ENCODE measurements around the gene DDX25. TPM values are rescaled to one million over a fixed set of nuclear protein-coding genes. Genes with fewer than 3 reads are reported as not detected.

DDX25 gene
- total RNA-seq, 2 experiments from 2014 or later: 0.43 to 0.54 TPM

DNA sequence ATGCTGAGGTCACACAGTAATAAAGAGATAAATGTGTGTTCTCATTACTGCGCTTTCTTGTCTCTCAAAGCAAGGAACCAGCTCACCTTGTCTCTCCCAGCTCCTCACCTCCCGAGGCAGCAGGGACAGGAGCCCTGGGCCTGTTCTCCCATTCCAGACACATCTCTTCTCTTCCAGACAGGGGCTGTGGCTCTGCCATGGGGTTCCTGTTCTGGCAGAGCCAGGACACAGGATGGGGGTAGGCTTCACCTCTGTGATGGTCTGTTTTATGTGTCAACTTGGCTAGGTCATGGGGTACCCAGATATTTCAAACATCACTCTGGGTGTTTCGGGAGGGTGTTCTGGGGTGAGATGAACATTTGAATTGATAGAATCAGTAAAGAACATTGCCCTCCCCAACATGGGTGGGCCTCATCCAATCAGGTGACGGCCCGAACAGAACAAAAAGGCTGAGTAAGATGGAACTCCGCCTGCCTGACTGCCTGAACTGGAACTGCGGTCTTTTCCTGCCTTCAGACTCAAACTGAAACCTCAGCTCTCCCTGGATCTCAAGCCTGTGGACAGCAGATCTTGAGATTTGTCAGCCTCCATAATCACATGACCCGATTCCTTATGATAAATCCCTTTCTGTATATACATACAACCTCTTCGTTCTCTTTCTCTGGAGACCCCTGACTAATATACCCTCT, 39.5 kb downstream of the DDX25 start:
- Mint-ChIP-seq H3K4me1 (ENCODE audit: low read depth) (peaks cover 6% of the 10 kb centered on the region), H3K4me3 (no peak overlapping the region), H3K9me3 (no peaks in the 10 kb centered on the region), H3K36me3 (ENCODE audit: low read depth) (no peaks in the 10 kb centered on the region), H3K27ac (no peak overlapping the region), H3K27me3 (peaks cover 2% of the 10 kb centered on the region)
- TF ChIP-seq, protein P1, sequence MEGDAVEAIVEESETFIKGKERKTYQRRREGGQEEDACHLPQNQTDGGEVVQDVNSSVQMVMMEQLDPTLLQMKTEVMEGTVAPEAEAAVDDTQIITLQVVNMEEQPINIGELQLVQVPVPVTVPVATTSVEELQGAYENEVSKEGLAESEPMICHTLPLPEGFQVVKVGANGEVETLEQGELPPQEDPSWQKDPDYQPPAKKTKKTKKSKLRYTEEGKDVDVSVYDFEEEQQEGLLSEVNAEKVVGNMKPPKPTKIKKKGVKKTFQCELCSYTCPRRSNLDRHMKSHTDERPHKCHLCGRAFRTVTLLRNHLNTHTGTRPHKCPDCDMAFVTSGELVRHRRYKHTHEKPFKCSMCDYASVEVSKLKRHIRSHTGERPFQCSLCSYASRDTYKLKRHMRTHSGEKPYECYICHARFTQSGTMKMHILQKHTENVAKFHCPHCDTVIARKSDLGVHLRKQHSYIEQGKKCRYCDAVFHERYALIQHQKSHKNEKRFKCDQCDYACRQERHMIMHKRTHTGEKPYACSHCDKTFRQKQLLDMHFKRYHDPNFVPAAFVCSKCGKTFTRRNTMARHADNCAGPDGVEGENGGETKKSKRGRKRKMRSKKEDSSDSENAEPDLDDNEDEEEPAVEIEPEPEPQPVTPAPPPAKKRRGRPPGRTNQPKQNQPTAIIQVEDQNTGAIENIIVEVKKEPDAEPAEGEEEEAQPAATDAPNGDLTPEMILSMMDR (IDR thresholded peaks at IDR 0.05): no peak
- POLR2A ChIA-PET: no interaction called here
- ATAC-seq (no peak), DNase-seq (no peak)
- CTCF ChIA-PET: interaction anchor here (0.6 to 4.1 kb wide), 6 partner anchors 7 to 250 kb away, joined by 3 to 30 read pairs (median 4); no protein-coding TSS in a partner anchor
- intact Hi-C loops (cut with micrococcal nuclease): no loop called here

DNA sequence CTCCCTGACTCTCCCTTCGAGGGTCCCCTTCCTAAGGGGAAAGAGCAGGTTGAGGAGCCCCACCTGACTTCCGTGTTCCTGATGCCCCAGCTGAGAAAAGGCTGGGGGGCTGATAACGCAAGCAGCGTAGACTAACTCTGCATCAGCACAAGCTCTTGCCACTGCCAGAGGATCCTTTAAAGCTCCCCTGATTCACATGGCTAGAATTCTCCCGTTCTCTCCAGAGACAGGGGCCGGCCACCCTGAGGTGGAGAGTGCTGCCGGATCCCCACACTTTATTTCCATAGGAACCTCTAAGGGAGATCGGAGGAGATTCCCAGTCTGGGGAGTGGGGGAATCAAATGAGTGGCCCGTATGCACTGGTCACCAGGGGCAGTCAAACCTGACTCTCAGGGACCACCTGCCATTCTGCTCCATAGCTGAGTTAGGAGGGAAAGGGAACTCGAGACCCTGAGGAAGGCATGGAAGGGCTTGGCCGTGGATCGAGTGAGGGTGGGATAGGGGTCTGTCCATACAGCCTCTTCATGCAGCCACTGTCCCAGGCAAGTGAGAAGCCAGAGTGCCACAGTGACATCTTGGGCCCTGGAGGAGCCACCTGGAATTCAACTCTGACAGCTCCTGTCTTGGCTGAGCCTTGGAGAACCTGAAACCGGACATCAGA, 40.2 kb downstream of the DDX25 start:
- H3K4me1 Mint-ChIP-seq (ENCODE audit: low read depth): peaks cover 4% of the 10 kb centered on the region
- no peak overlapping the region for H3K27ac Mint-ChIP-seq
- ChIA-PET CTCF (interaction anchor here (2.0 to 4.1 kb wide), 2 partner anchors 135 to 249 kb away, joined by 4 to 30 read pairs; no protein-coding TSS in a partner anchor), POLR2A (no interaction called here)
- ATAC-seq (no peak), DNase-seq (no peak)
- H3K4me3 Mint-ChIP-seq: no peak overlapping the region
- H3K9me3 Mint-ChIP-seq: no peaks in the 10 kb centered on the region
- peaks cover 2% of the 10 kb centered on the region for H3K27me3 Mint-ChIP-seq
- intact Hi-C loops (cut with micrococcal nuclease): no loop called here
- TF ChIP-seq, protein P1 (IDR thresholded peaks at IDR 0.05): no peak
- H3K36me3 Mint-ChIP-seq (ENCODE audit: low read depth): no peaks in the 10 kb centered on the region

DNA sequence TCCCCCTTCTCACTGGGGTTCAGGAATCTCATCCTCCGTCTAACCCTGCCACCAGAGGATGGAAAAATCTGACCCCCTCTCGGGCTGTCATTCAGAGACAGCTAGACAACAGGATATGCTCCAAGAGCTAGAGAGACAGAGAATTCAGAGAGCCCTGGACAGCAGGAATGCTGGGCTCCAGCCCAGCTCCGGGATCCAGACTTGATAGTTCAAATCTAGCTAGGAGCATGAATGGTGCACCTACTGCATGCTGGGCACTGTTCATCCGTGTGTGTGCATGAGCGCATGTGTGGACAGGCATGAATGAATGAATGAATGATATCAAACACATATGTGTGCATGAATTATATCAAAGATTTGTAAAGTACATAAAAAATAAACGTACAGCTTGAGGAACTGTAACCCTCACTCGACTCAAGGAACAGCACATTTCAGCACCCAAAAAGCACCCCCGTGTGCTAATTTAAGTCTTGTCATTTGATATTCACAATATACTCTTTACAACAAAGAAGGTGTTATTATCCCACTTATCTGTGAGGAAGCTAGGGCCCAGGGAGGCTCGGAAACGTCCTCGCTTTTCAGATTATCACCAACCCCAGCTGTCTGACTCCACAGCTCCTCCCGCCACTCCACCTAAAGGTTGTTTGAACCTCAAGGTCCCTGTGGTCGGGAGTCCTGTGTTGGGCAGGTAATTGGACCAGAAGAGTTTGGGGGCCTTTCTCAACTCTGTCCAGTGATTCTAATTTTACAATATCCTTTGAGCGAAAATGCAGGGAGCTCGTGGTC, 40.9 kb downstream of the DDX25 start:
- TF ChIP-seq, protein P1 (IDR thresholded peaks at IDR 0.05): no peak

DNA sequence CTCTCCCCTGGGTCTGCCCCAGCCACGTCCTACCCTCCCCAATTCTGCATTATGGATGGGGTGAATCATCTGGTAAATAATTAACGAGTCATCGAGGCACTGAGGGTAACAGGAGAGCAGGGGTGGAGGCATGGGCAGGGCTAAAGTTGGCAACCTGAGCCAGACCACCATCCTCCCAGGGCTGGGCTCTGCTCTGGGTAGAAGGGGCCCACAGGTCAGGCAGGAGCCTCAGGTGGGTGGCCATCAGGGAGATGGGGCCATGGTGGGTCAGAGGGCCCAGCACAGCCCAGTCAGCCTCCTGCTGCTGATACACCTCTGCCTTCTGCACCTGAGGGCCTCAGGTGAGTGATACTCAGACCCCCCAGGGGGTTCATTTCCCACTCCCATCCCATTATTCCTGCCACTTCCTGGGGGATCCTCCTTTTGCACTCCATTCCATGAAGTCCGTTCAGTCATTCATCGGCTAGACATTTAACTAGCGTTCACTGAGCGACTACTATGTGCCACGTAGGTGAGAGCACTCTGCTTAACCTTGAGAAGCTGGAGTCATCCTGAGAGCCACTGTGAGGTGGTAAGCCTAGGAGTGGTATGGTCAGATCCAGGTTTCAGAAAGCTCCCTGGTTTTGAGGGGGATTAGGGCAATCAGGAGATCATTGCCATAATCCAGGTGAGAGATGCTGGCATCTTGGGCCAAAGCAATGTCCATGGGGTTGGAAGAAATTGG, 41.7 kb downstream of the DDX25 start, which contains the start of gene VSIG10L2:
Gene VSIG10L2, plus strand, starts transcription at position 248 of the 724 bp plus-strand sequence. Its CDS starts 12 bp downstream, at position 260.
- ATAC-seq: no peak
- Mint-ChIP-seq H3K27me3 (peaks cover 2% of the 10 kb centered on the region), H3K4me3 (no peak within 1 kb of the TSS), H3K4me1 (ENCODE audit: low read depth) (peaks cover 4% of the 10 kb centered on the region), H3K9me3 (no peaks in the 10 kb centered on the region), H3K36me3 (ENCODE audit: low read depth) (no peaks in the 10 kb centered on the region), H3K27ac (no peak within 1 kb of the TSS)
- TF ChIP-seq, protein P1 (IDR thresholded peaks at IDR 0.05): no peak
- intact Hi-C loops (cut with micrococcal nuclease): no loop called here
- DNase-seq: no peak
- ChIA-PET POLR2A (no interaction called here), CTCF (interaction anchor here (2.0 kb wide), 1 partner anchor 133 kb away, joined by 4 read pairs; no protein-coding TSS in a partner anchor)

More for the DNA sequence above, 40.9 kb downstream of the DDX25 start:
- H3K27ac Mint-ChIP-seq: no peak overlapping the region
- ChIA-PET POLR2A (interaction anchor here (0.6 kb wide), 1 partner anchor 48 kb away, joined by 3 read pairs; no protein-coding TSS in a partner anchor), CTCF (interaction anchor here (2.0 to 4.1 kb wide), 2 partner anchors 134 to 248 kb away, joined by 4 to 30 read pairs; no protein-coding TSS in a partner anchor)
- no peaks in the 10 kb centered on the region for H3K9me3 Mint-ChIP-seq
- intact Hi-C loops (cut with micrococcal nuclease): no loop called here
- DNase-seq (no peak), ATAC-seq (no peak)
- H3K4me3 Mint-ChIP-seq: no peak overlapping the region
- peaks cover 2% of the 10 kb centered on the region for H3K27me3 Mint-ChIP-seq
- peaks cover 4% of the 10 kb centered on the region for H3K4me1 Mint-ChIP-seq (ENCODE audit: low read depth)
- no peaks in the 10 kb centered on the region for H3K36me3 Mint-ChIP-seq (ENCODE audit: low read depth)
